HG02642 (cell line): ENCODE results near the gene ATF7IP2.
"Not testable (repeated sequence)": the region's sequence is repeated elsewhere in the genome, so short reads cannot be mapped to it uniquely, and the experiment has no call there.

Experiments used
- ATAC-seq: cut with Tn5 transposase; IDR thresholded peaks from one replicate; pipeline ENCODE4 v1.9.1; 2021; ENCODE audit warnings: mild to moderate bottlenecking; ENCODE audit not compliant: unreplicated experiment, poor library complexity

Gene ATF7IP2

GRCh38 chr16:10373556-10373955 is 12.3 kb upstream of the ATF7IP2 start:
- no peak for ATAC-seq

- ATAC-seq = no peak
These were observed 9.6 kb upstream of the ATF7IP2 start for GRCh38 chr16:10376229-10376628.

GRCh38 chr16:10383626-10384025 is 2.2 kb upstream of the ATF7IP2 start:
- ATAC-seq = no peak

- ATAC-seq = no peak
These were observed 748 bp downstream of the ATF7IP2 start for GRCh38 chr16:10386517-10387100.

GRCh38 chr16:10387188-10387617 is 1.3 kb downstream of the ATF7IP2 start:
- ATAC-seq = no peak

GRCh38 chr16:10388988-10389387 is 3.1 kb downstream of the ATF7IP2 start:
- no peak for ATAC-seq

- ATAC-seq = no peak
These were observed 4.5 kb downstream of the ATF7IP2 start for GRCh38 chr16:10390330-10390729.

- no peak for ATAC-seq
These were observed 5.0 kb downstream of the ATF7IP2 start for GRCh38 chr16:10390867-10391266.

- ATAC-seq = no peak
These were observed 5.5 kb downstream of the ATF7IP2 start for GRCh38 chr16:10391339-10391738.

- ATAC-seq = no peak
These were observed 17.1 kb downstream of the ATF7IP2 start for GRCh38 chr16:10402975-10403374.

- no peak for ATAC-seq
These were observed 19.6 kb downstream of the ATF7IP2 start for GRCh38 chr16:10405386-10405939.

GRCh38 chr16:10408824-10409381 is 23.0 kb downstream of the ATF7IP2 start:
- no peak for ATAC-seq

GRCh38 chr16:10409713-10410112 is 23.9 kb downstream of the ATF7IP2 start:
- ATAC-seq = not testable (repeated sequence)

GRCh38 chr16:10410469-10410868 is 24.6 kb downstream of the ATF7IP2 start:
- no peak for ATAC-seq

GRCh38 chr16:10412935-10413601 is 27.2 kb downstream of the ATF7IP2 start:
- no peak for ATAC-seq

- not testable (repeated sequence) for ATAC-seq
These were observed 32.3 kb downstream of the ATF7IP2 start for GRCh38 chr16:10418204-10418603.

- ATAC-seq = no peak
These were observed 33.8 kb downstream of the ATF7IP2 start for GRCh38 chr16:10419701-10420100.

GRCh38 chr16:10421596-10421995 is 35.7 kb downstream of the ATF7IP2 start:
- no peak for ATAC-seq

- ATAC-seq = no peak
These were observed 42.7 kb downstream of the ATF7IP2 start for GRCh38 chr16:10428433-10429168.

- ATAC-seq = not testable (repeated sequence)
These were observed 43.6 kb downstream of the ATF7IP2 start for GRCh38 chr16:10429299-10429969.
